MM.1S (cell line): ENCODE results near the gene LOXL1.

Experiments used
- DNase-seq: peaks from one replicate; pipeline ENCODE4 v3.0.0-alpha.2; 2015
- H2AFZ ChIP-seq: fragments of 300-600 bp; sonication (generic); 2 replicates; pipeline ENCODE4 v1.6.0; 2016; ENCODE audit warnings: antibody characterized with exemption, low read length
- H3F3A ChIP-seq: fragments of 300-600 bp; sonication (generic); 2 replicates; pipeline ENCODE4 v1.6.1; 2016; ENCODE audit warnings: mild to moderate bottlenecking, antibody characterized with exemption, low read length, moderate library complexity, mixed read lengths; ENCODE audit not compliant: insufficient read depth
- H3K27ac ChIP-seq: fragments of 300-600 bp; sonication (generic); 2 replicates; pipeline ENCODE4 v1.5.1; 2016; ENCODE audit warnings: mild to moderate bottlenecking, low read length
- H3K27me3 ChIP-seq: fragments of 300-600 bp; sonication (generic); replicated peaks from 2 replicates; pipeline ENCODE4 v1.6.0; 2016; ENCODE audit warnings: low read length; ENCODE audit not compliant: insufficient read depth
- H3K36me3 ChIP-seq: fragments of 300-600 bp; sonication (generic); replicated peaks from 2 replicates; pipeline ENCODE4 v1.6.1; 2016; ENCODE audit warnings: mild to moderate bottlenecking, low read length, mixed read lengths; ENCODE audit not compliant: insufficient read depth
- H3K4me1 ChIP-seq: fragments of 300-600 bp; sonication (generic); 2 replicates; pipeline ENCODE4 v1.6.1; 2016; ENCODE audit warnings: low read length, mixed read lengths
- H3K4me2 ChIP-seq: fragments of 300-600 bp; sonication (generic); 2 replicates; pipeline ENCODE4 v1.6.0; 2016; ENCODE audit warnings: low read depth, low read length
- H3K4me3 ChIP-seq: fragments of 300-600 bp; sonication (generic); 2 replicates; pipeline ENCODE4 v1.5.1; 2016; ENCODE audit warnings: low read length, mixed read lengths
- H3K79me2 ChIP-seq: fragments of 300-600 bp; sonication (generic); 2 replicates; pipeline ENCODE4 v1.6.1; 2016; ENCODE audit warnings: mixed run types, low read length, mixed read lengths
- H3K9ac ChIP-seq: fragments of 300-600 bp; sonication (generic); 2 replicates; pipeline ENCODE4 v1.6.1; 2016; ENCODE audit warnings: low read length, mixed read lengths
- H3K9me2 ChIP-seq: fragments of 300-600 bp; sonication (generic); replicated peaks from 2 replicates; pipeline ENCODE4 v1.6.1; 2016; ENCODE audit warnings: mild to moderate bottlenecking, low read length, mixed read lengths; ENCODE audit not compliant: insufficient read depth
- H3K9me3 ChIP-seq: fragments of 300-600 bp; sonication (generic); replicated peaks from 2 replicates; pipeline ENCODE4 v1.6.1; 2016; ENCODE audit warnings: mild to moderate bottlenecking, low read length, mixed read lengths; ENCODE audit not compliant: insufficient read depth
- H4K20me1 ChIP-seq: fragments of 300-600 bp; sonication (generic); 2 replicates; pipeline ENCODE4 v1.6.1; 2016; ENCODE audit warnings: mild to moderate bottlenecking, low read length, moderate library complexity, mixed read lengths; ENCODE audit not compliant: insufficient read depth
- CTCF ChIP-seq: fragments of 300-600 bp; sonication (generic); IDR thresholded peaks from 2 replicates; pipeline ENCODE4 v1.5.1; 2016; ENCODE audit warnings: antibody characterized with exemption, low read length, mixed read lengths
- EZH2 ChIP-seq: fragments of 300-600 bp; sonication (generic); optimal IDR thresholded peaks from 2 replicates; pipeline ENCODE3; 2017; ENCODE audit warnings: low read depth, mild to moderate bottlenecking, antibody characterized with exemption, low read length, mixed read lengths
- EZH2phosphoT487 ChIP-seq: fragments of 300-600 bp; sonication (generic); IDR thresholded peaks from 2 replicates; pipeline ENCODE4 v1.6.1; 2018; ENCODE audit warnings: antibody characterized with exemption, low read length

Gene LOXL1

DNA sequence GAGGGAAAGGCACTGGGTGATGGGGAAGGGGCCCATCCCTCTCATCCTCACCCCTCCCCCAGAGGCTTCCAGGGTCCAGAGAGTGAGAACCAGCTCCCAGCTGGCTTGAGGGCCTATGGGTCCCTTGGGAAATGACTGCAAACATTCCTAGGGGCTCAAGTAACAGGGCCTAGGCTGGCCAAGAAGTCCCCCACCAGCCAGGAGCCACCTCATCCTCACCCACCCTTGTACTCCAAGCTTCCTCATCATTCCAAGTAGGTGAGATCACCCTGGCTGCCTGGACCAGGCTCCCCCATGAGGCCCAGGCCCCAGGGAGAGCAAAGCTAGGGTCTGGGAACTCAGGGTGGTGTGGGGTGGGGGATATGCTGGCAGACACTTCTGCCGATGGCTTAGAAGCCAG is 14.8 kb downstream of the LOXL1 start:
- Histone ChIP-seq H3K27me3 (0 out of 2 replicates have a peak, but pooled peaks cover 6% of the 10 kb centered on the region), H3F3A (no peaks in the 10 kb centered on the region), H2AFZ (no peak overlapping the region), H4K20me1 (no peaks in the 10 kb centered on the region), H3K27ac (no peak overlapping the region), H3K4me2 (no peak overlapping the region), H3K9me2 (no peaks in the 10 kb centered on the region), H3K9ac (no peak overlapping the region), H3K79me2 (no peaks in the 10 kb centered on the region), H3K36me3 (no peaks in the 10 kb centered on the region), H3K4me3 (no peak overlapping the region), H3K4me1 (peaks cover 10% of the 10 kb centered on the region), H3K9me3 (no peaks in the 10 kb centered on the region)
- TF ChIP-seq EZH2 = no peak
- TF ChIP-seq EZH2phosphoT487 = no peak
- TF ChIP-seq CTCF = no peak
- DNase-seq = no peak

DNA sequence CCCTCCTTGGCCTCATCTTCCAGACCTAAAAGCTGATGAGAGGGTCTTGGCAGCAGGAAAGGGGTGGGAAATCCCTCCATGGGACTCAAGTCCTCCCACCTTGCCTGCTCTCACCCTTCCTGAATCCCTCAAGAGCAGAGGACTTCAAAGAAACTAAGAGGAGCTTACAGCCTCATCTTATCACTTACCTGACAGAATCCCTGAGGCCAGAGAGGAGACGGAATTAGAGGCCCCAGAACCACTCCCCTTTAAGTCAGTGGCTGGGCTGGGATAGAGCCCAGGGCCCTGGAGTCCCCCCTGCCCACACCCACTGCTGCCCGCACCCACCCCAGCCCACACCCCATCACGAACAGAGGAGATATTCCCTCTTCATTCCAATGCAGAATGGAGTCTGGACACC is 15.2 kb downstream of the LOXL1 start:
- Histone ChIP-seq H3F3A (no peaks in the 10 kb centered on the region), H3K27me3 (0 out of 2 replicates have a peak, but pooled peaks cover 4% of the 10 kb centered on the region), H3K4me2 (peak overlapping the region; percentile 9; the same call in 1 of the 2 replicates), H3K9ac (no peak overlapping the region), H4K20me1 (no peaks in the 10 kb centered on the region), H2AFZ (no peak overlapping the region), H3K36me3 (no peaks in the 10 kb centered on the region), H3K79me2 (no peaks in the 10 kb centered on the region), H3K9me2 (no peaks in the 10 kb centered on the region), H3K27ac (no peak overlapping the region), H3K4me1 (peaks cover 10% of the 10 kb centered on the region), H3K4me3 (no peak overlapping the region), H3K9me3 (no peaks in the 10 kb centered on the region)
- DNase-seq = no peak
- TF ChIP-seq EZH2phosphoT487 (no peak), EZH2 (no peak), CTCF (no peak)

DNA sequence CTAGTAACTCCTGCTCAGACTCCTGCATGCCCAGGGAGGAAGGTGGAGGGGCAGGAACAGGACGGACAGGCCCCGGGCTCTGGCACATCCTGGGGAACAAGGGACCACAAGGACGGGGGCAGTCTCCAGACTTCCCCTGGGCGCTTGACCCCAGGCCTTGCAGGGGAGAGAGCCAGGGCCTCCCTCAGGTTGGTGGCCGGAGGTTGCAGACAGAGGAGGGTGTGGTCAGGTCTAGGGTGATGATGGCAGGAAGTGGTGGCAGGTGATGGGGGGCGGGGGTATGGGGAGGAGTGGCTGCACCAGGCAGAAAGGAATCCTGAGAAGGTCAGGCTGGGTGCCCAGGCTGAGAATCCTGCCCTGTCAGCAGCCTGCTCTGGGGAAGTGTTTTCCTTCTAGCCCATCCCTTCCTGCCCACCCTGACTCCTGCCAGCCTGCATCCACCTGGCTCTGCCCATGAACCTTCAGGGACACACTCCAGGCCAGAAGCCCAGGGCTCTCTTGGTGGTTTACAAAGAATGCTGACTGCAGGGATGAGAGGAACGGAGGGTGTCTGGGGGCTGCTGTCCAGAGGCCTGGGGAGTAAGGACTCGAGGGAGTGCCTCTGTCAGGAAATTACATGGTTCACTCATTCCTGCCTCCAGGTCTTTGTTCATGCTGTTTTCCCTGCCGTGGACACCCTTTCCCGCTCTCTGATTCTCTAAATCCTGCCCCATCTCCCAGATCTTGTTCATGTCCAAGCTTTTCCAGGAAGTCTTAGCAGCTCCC is 15.8 kb downstream of the LOXL1 start:
- Histone ChIP-seq H3K36me3 (no peaks in the 10 kb centered on the region), H4K20me1 (no peaks in the 10 kb centered on the region), H3K4me2 (peak overlapping the region; percentile 9), H3K9me3 (no peaks in the 10 kb centered on the region), H3K9me2 (no peaks in the 10 kb centered on the region), H3K9ac (no peak overlapping the region), H3K4me1 (peaks cover 10% of the 10 kb centered on the region), H3F3A (no peaks in the 10 kb centered on the region), H3K27me3 (0 out of 2 replicates have a peak, but pooled peaks cover 4% of the 10 kb centered on the region), H3K4me3 (no peak overlapping the region), H3K27ac (no peak overlapping the region), H3K79me2 (no peaks in the 10 kb centered on the region), H2AFZ (peak overlapping the region; percentile 6; the same call in 1 of the 2 replicates)
- TF ChIP-seq EZH2phosphoT487 (no peak), EZH2 (no peak), CTCF (no peak)
- DNase-seq = peak; percentile 38
